Epithelial cell of esophagus (primary cell): ENCODE results near the gene CA5B.
"Not testable (repeated sequence)": the region's sequence is repeated elsewhere in the genome, so short reads cannot be mapped to it uniquely, and the experiment has no call there.

ENCODE experiments used
- DNase-seq: peaks from one replicate; pipeline ENCODE4 v3.0.0; 2010; ENCODE audit warnings: low read depth
- H3K4me3 ChIP-seq: 2 replicates; pipeline ENCODE4 v1.5.1; 2011; ENCODE audit warnings: mild to moderate bottlenecking, low read length, control low read depth
- TF ChIP-seq, protein P1 (sequence below): IDR thresholded peaks from 2 replicates; pipeline ENCODE4 v1.5.1; 2011; ENCODE audit warnings: low read depth, mild to moderate bottlenecking, low read length, control low read depth, inconsistent platforms; ENCODE audit not compliant: insufficient read depth; ENCODE audit errors: missing control alignments

The CA5B gene

GRCh38 chrX:15739886-15740285, 1.8 kb downstream of the CA5B start:
- peak; percentile 7 for DNase-seq
- TF ChIP-seq, protein P1, sequence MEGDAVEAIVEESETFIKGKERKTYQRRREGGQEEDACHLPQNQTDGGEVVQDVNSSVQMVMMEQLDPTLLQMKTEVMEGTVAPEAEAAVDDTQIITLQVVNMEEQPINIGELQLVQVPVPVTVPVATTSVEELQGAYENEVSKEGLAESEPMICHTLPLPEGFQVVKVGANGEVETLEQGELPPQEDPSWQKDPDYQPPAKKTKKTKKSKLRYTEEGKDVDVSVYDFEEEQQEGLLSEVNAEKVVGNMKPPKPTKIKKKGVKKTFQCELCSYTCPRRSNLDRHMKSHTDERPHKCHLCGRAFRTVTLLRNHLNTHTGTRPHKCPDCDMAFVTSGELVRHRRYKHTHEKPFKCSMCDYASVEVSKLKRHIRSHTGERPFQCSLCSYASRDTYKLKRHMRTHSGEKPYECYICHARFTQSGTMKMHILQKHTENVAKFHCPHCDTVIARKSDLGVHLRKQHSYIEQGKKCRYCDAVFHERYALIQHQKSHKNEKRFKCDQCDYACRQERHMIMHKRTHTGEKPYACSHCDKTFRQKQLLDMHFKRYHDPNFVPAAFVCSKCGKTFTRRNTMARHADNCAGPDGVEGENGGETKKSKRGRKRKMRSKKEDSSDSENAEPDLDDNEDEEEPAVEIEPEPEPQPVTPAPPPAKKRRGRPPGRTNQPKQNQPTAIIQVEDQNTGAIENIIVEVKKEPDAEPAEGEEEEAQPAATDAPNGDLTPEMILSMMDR, result no peak
- H3K4me3 ChIP-seq, result no peak overlapping the region

DNA sequence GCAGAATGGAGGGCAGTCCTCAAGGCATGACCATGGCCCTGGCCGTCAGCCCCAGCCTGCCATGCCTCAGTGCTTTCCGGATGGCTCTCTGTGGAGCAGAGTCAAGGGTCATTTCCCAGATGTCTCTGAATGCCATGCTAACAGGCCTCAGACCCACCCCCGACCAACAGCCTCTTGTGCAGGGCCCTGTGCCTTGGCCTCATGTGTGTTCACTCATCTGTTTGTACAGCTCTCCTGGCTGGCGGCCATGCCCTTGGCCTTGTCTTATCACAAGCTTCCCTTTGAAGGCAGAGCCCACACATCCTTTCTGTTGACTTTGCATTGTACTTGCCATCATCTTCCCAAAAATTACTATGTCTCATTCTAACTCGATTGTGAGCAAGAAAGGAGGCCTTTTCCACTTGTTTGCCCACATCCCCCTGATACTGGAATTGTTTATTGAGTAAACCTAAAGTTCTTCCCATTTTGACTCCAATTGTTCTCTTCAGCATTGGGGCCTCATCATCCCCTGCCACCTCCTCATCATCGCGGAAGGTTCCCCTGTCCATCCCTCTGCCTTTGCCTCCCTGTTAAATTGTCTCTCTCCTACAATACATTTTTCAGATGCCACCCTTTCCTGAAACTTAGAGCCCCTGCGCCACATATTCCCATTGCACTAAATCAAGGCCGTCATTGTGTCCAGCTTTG, 6.3 kb downstream of the CA5B start:
- DNase-seq, result no peak
- TF ChIP-seq, protein P1, result no peak
- no peak overlapping the region for H3K4me3 ChIP-seq

DNA sequence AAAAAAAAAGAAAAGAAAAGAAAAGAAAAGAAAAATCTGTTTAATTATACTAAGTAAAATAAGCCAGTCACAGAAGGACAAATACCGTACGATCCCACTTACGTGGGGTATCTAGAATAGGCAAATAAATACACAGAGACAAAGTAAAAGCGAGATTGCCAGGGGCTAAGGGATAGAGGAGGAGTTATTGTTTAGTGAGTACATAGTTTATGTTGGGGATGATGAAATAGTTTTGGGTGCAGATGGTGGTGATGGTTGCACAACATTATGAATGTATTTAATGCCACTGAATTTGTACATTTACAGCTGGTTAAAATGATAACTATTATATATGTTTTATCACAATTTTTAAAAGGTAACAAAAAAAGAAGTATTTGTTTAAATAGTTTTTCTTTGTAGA, 7.1 kb downstream of the CA5B start:
- DNase-seq, result peak; percentile 50
- TF ChIP-seq, protein P1, result no peak
- no peak overlapping the region for H3K4me3 ChIP-seq

- DNase-seq, result peak; percentile 4
- H3K4me3 ChIP-seq, result not testable (repeated sequence)
Measured at GRCh38 chrX:15746651-15747050, 8.6 kb downstream of the CA5B start.

- TF ChIP-seq, protein P1, result no peak
- no peak overlapping the region for H3K4me3 ChIP-seq
- DNase-seq, result no peak
Measured at GRCh38 chrX:15747626-15748173, 9.6 kb downstream of the CA5B start.

- H3K4me3 ChIP-seq, result no peak overlapping the region
- TF ChIP-seq, protein P1, result no peak
- DNase-seq, result no peak
Measured at GRCh38 chrX:15748841-15749240, 10.8 kb downstream of the CA5B start.

- no peak overlapping the region for H3K4me3 ChIP-seq
- TF ChIP-seq, protein P1, result no peak
- DNase-seq, result peak; percentile 2
Measured at GRCh38 chrX:15749642-15750610, 11.9 kb downstream of the CA5B start.
